HG03039 (cell line): ENCODE measurements around the gene ELOB.

Experiments used
- ATAC-seq: cut with Tn5 transposase; IDR thresholded peaks from one replicate; pipeline ENCODE4 v1.9.1; 2021; ENCODE audit warnings: mild to moderate bottlenecking, moderate library complexity; ENCODE audit not compliant: unreplicated experiment

ELOB gene

GRCh38 chr16:2751577-2752034, 25.5 kb downstream of the ELOB start:
- ATAC-seq, result peak; percentile 29

DNA sequence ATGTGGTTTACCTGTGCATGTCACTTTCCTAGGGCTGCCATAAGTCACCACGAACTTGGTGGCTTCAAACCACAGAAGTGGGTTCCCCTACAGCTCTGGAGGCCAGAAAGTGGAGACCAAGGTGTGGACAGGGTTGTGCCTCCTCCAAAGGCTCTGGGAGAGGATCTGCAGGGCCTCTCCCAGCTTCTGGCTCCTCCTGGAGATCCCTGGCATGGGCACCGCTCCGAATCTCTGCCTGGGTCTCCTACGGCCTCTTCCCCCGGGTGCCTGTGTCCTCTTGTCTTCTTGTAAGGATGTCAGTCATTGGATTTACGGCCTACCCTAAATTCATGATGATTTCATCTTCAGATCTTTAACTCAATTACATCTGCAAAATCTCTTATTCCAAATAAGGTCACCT, 27.1 kb downstream of the ELOB start:
- ATAC-seq, result no peak

GRCh38 chr16:2749476-2749875, 27.6 kb downstream of the ELOB start:
- ATAC-seq, result no peak

DNA sequence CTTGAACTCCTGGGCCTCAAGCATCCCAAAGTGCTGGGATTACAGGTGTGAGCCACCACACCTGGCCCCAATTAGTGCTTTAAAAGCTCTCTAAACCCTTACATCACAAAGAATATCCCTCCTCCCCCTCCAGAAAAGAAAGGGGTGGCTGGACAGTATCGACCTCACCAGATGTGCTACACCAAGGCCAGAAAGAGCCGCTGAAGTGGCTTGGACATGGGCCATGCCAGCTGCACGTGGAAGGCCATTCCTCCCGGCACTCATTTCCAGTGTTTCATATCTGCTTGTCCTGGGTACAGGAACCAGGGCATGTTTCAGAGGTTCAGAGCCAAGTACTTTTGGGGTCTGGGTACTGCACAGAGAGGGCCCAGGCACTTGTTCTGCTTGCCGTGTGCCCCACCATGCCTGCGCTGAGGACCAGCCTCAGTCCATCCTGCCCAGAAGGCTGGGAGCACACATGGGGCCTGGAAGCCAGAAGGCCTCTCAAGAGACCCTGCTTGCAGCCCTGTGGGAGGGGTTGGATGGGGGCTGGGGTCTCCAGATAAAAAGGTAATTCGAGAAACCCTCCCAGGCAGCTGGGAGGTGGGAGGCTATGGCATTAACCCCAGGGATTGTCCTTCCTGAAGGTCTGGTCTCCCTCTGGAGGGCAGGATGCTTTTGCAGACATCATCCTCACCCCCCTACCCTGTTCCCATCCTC, 28.2 kb downstream of the ELOB start:
- no peak for ATAC-seq

DNA sequence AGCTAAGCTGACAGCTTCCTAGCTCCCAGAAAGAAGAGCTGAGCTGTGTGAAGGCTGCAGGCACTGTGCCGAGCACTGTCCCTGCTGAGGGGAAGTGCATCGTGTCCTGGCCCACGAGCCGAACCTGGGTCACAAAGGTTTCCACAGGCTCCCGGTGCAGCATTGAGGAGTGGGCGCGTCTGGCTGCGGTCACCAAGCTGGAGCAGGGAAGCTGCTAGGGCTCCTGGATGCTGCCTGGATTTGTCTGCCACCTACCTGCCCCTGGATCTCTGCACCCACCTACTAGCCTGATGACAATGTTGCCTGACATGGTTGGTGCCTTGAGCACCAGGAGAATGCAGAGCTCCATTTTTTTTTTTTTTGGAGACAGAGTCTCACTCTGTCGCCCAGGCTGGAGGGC, 31.1 kb downstream of the ELOB start:
- no peak for ATAC-seq

DNA sequence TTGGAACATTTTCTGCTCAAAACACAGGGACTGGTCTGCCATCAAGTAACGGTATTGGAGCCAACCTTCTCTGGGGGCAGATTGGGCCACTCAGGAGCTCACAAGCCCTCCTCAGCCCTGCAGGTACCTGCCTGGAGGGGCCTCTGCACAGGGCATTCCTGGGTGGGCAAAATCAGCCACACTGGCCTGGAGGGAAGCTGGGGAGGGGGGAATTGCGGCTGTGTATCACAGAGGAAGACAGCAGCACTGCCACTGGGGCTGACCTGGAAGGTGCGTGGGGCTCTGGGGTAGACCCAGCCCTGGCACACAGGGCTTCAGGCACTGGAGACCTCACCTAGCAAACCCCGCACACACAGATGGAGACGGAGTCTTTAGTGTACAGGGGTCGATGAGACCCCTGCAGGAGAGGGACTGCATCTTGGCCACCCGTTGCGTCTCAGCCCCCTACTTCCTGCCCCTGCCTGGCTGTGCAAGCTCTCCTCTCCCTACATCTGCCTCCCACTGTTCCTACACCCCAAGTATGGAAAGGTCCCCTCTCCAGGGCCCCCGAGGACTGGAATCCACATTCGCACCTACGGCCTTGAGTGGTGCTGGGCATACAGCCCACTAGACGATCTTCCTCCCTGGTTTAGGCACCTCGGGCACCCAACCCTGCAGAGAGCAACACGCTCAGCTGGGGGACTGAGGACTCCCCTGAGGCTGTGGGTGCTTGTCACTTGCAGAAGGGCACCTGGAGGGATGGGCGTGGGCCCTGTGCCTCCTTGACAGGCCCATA, 31.8 kb downstream of the ELOB start:
- no peak for ATAC-seq

DNA sequence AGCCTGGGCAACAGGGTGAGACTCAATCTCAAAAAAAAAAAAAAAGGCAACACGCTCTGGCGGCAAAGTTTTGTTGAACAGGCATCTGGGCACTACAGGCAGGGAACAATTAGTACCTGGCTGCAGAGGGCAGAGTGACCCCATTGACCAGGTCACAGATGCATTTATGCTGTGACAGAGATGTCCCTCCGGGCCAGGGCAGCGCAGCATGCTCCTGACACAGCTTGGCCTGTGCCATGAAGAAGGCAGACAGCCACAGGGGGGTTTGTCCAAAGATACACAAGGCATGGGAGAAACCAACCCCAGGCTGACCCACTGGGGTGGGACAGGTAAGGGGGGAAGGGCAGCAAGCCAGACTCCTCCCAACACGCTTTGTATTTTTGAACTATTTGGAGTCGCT, 32.4 kb downstream of the ELOB start:
- no peak for ATAC-seq

- ATAC-seq, result no peak
Observed at GRCh38 chr16:2743007-2743810, 33.9 kb downstream of the ELOB start.

DNA sequence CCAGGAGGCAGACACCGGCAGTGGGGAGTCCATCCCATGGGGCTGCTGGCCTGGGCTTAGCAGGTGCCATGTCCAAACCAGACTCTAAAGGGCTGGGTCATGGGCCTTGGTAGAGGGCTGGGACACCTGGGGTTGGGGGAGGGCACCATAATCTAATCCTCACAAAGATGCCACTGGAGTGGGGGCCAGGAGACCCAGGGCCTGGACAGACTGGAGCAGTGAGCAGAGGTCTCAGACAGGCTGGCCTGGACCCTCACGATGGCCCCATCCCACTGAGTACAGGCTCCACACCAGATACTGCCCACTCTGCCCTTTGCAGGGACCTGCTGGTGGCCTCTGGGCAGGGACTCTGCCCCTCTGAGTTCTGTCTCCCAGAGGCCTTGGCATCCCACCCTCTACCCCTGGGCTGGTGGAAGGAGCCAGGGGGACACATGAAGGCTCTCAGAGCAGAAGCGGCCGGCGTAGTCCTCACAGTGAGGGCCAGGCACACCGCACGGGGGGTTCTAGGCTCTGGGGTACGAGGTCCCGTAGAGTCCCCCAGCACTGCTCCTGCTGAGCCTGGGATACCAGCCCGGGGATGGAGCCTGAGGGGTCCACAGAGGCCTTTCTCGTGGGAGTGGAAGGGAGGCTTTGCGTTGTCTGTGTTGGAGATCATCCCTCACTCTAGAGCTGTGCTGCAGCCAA, 34.6 kb downstream of the ELOB start:
- ATAC-seq, result no peak

GRCh38 chr16:2741168-2741567, 35.9 kb downstream of the ELOB start:
- ATAC-seq, result no peak

GRCh38 chr16:2740476-2740875, 36.6 kb downstream of the ELOB start:
- no peak for ATAC-seq

GRCh38 chr16:2739625-2740430, 37.3 kb downstream of the ELOB start:
- no peak for ATAC-seq

DNA sequence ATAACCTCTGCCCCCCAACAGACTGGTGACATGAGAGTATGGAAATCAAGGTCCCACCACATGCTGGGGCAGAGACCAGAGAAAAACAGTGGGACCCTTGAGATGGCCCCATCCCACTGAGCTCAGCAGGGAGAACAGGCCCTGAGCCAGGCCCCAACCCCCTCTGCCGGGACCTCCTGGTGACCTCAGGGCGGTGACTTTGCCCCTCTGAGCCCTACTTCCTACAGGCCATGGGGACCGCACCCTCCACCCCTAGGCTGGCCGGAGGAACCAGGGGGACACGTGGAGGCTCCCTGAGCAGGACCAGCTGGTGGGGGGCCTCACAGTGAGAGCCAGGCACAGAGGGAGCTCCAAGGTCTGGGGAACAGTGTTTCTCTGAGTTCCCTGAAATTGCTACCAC, 38.5 kb downstream of the ELOB start:
- ATAC-seq, result no peak

GRCh38 chr16:2737895-2738418, 39.1 kb downstream of the ELOB start:
- no peak for ATAC-seq

DNA sequence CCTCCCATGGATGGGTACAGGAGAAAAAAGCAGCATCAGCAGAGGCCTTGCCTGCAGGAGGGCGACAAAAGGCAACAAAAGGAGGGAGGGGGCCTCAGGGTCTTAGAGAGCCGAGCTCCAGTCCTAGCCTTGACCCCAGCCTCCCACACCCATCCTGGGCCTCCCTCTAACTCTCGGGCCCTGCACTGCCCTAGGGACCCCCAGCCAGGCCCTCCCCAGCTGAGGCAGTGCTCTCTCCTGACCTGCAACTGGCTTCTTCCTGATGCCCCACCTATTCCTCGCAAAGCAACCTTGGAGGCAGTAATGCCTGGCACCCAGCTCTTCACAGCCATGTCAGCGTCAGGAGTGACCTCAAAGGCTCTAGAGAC, 39.9 kb downstream of the ELOB start:
- ATAC-seq, result no peak

DNA sequence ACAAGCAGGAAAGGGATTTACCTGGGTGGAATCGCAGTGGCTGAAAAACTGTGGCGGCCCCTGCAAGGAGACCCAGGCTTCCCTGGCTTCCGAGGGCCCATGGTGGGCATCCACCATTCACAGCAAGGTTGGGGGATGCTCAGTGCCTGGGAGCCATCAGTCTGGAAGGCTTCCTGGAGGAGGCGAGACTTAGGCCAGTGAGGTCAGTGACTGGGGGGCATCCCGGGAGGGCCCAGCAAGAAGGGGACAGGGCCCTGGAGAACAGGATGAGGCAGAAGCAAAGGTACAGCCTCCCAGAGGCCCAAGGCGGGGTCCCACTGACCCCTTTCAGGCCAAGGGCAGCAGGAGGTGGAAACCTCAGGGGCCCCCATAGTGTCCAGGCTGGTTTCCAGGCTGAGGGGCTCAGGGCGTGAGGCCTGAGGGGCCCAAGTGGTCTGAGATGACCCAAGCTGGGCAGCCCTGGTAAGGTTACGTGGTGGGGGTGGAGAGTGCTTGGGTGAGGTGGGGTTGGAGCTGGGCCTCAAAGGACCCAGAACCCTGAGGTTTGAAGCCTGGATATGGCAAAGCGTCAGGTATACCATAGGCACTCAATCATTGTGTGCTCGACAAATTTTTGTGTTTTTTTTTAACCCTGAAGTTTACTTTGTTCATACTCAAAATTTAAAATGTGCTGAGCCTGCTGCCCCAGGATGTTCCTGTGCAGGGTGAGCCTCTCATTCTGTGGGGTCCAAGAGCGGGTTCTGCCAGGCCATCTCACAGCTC, 40.4 kb downstream of the ELOB start:
- ATAC-seq, result no peak

DNA sequence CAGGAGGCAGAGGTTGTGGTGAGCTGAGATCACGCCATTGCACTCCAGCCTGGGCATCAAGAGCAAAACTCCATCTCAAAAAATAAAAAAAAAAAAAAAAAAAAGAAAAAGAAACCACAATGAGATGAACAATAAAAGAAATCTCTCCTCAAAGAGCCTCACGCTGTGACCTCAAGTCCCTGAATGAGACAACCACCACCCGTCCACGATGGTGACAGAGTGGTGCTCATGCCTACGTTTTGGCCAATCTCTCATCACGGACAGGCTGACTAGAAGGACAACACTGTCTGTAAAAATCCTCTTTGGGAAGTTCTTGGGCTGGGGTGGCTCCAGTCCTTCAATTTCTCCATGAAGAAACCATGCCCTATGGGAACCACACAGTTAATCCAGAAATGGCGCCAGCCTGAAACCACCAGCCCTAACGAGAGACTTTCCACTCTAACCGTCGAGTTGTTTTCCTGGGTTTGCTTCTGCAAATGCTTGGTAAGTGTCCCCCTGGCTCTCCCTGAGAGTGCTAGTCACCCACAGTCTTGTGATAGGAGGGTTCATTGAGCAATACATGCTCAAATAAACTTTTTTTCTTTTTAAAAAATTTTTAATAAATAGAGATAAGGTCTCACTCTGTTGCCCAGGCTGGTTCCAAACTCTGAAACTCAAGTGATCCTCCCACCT, 42.1 kb downstream of the ELOB start:
- no peak for ATAC-seq

DNA sequence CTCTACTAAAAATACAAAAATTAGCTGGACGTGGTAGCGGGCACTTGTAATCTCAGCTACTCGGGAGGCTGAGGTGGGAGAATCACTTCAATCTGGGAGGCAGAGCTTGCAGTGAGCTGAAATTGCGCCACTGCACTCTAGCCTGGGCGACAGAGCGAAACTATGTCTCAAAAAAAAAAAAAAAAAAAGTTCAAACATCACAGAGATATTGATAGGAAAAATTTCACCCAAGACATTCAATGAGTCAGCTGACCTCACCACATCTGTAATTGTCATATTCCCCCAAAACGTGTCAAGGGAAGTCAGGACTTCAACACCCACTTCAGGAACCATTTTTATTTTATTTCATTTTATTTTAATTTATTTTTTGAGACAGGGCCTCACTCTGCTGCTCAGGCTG, 49.0 kb downstream of the ELOB start:
- ATAC-seq, result no peak

GRCh38 chr16:2726923-2727322, 50.2 kb downstream of the ELOB start:
- no peak for ATAC-seq
